Mammary epithelial cell (primary cell): ENCODE measurements around the gene EPHA5.

Source experiments
- CTCF ChIP-seq, 2 donors: IDR thresholded peaks in 1 of 2; conservative IDR thresholded peaks in 1 of 2; 2 replicates each; pipeline ENCODE4 v1.5.1; 2011 to 2012; ENCODE audit warnings: inconsistent platforms in 2 of 2, low read length in 2 of 2, mild to moderate bottlenecking in 2 of 2, control low read depth in 1 of 2, low read depth in 1 of 2; ENCODE audit not compliant: insufficient read depth in 1 of 2; ENCODE audit errors: extremely low read depth in 1 of 2
- EZH2 ChIP-seq: IDR thresholded peaks from 2 replicates; pipeline ENCODE4 v1.6.1; 2012; ENCODE audit warnings: low read length, inconsistent platforms, borderline replicate concordance

DNA sequence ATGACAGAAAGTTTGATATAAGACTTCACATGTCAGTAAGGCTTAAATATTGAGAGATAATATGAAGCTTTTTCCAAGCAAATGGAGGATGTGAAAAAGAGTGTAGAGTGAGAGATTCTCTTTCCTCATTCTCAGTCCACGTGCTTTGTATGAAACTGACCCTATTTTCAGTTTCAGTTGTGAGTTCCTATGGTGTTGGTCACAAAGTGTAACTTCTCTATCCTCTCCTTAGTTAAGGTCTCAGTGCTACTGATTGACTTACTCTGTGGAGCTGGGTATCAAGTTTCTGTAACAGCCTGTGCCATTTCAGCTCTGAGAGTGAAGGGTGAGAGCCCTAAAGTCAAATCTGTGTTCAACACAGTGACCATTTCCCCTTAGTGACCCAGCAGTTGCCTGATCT lies 277.2 kb downstream of the EPHA5 start:
- no peak for TF ChIP-seq CTCF (conservative IDR thresholded peaks at IDR 0.05 in 1 of 2, IDR thresholded peaks at IDR 0.05 in 1 of 2; ENCODE audit: extremely low read depth in 1 of 2, insufficient read depth in 1 of 2, low read depth in 1 of 2, low read length in 2 of 2)
- TF ChIP-seq EZH2: no peak
